Stimulated activated CD4-positive, alpha-beta T cell treated with anti-CD3 and anti-CD28 coated beads, Interleukin-1b, Interleukin-23, amount 100 ng/mL, for 24 hours (primary cell): Measurements from ENCODE around the gene SLC15A2.
"Not testable (repeated sequence)": the region's sequence is repeated elsewhere in the genome, so short reads cannot be mapped to it uniquely, and the experiment has no call there.

Experiments
- DNase-seq, 4 experiments: peaks; one replicate each; pipeline ENCODE4 v3.0.0-alpha.2; 2020; ENCODE audit warnings: low read depth in 4 of 4, low spot score in 1 of 4

The SLC15A2 gene

GRCh38 chr3:121918779-121919483 is 24.7 kb downstream of the SLC15A2 start:
- DNase-seq = no peak

- no peak for DNase-seq
Observed at GRCh38 chr3:121924734-121925133, 30.5 kb downstream of the SLC15A2 start.

GRCh38 chr3:121926380-121926779 is 32.2 kb downstream of the SLC15A2 start:
- DNase-seq = no peak

GRCh38 chr3:121938141-121938855 is 44.1 kb downstream of the SLC15A2 start:
- not testable (repeated sequence) for DNase-seq

- DNase-seq = no peak
Observed at GRCh38 chr3:121941592-121941991, 47.4 kb downstream of the SLC15A2 start.

- DNase-seq = no peak
Observed at GRCh38 chr3:121942116-121942786, 48.0 kb downstream of the SLC15A2 start.

- no peak for DNase-seq
Observed at GRCh38 chr3:121943431-121943830, 49.2 kb downstream of the SLC15A2 start.

GRCh38 chr3:121948641-121949040 is 54.4 kb downstream of the SLC15A2 start:
- DNase-seq = no peak

- DNase-seq = no peak
Observed at GRCh38 chr3:121951291-121951919, 57.2 kb downstream of the SLC15A2 start.

GRCh38 chr3:121956363-121956762 is 62.2 kb downstream of the SLC15A2 start:
- no peak for DNase-seq

GRCh38 chr3:121957674-121958415 is 63.6 kb downstream of the SLC15A2 start:
- DNase-seq = no peak

GRCh38 chr3:121958801-121959200 is 64.6 kb downstream of the SLC15A2 start:
- no peak for DNase-seq

- DNase-seq = no peak
Observed at GRCh38 chr3:121961283-121961682, 67.1 kb downstream of the SLC15A2 start.

- no peak for DNase-seq
Observed at GRCh38 chr3:121962443-121962842, 68.2 kb downstream of the SLC15A2 start.

GRCh38 chr3:121963608-121964007 is 69.4 kb downstream of the SLC15A2 start:
- no peak for DNase-seq

- DNase-seq = no peak
Observed at GRCh38 chr3:121969631-121970030, 75.4 kb downstream of the SLC15A2 start.

GRCh38 chr3:121970047-121970446 is 75.8 kb downstream of the SLC15A2 start:
- DNase-seq = no peak

- DNase-seq = no peak
Observed at GRCh38 chr3:121974601-121975111, 80.5 kb downstream of the SLC15A2 start.

GRCh38 chr3:121975702-121976302 is 81.6 kb downstream of the SLC15A2 start:
- DNase-seq = no peak

GRCh38 chr3:121976727-121977126 is 82.5 kb downstream of the SLC15A2 start:
- no peak for DNase-seq
